BE2C (cell line): Measurements from ENCODE around the gene PREPL.

Source experiments
- DNase-seq: peaks from one replicate; pipeline ENCODE4 v3.0.0-alpha.2; 2020
- H3K27me3 ChIP-seq: fragments of 250-450 bp; sonication (Bioruptor Pico); 2 replicates; pipeline ENCODE4 v1.5.1; 2020; ENCODE audit warnings: mild to moderate bottlenecking
- H3K36me3 ChIP-seq: fragments of 250-450 bp; sonication (Bioruptor Pico); 2 replicates; pipeline ENCODE4 v1.5.1; 2020; ENCODE audit warnings: mild to moderate bottlenecking
- H3K4me1 ChIP-seq: fragments of 250-450 bp; sonication (Bioruptor Pico); 2 replicates; pipeline ENCODE4 v1.5.1; 2020
- H3K4me3 ChIP-seq: 2 replicates; pipeline ENCODE4 v1.5.1; 2011; ENCODE audit warnings: low read depth, low read length
- H3K9me3 ChIP-seq: fragments of 250-450 bp; sonication (Bioruptor Pico); 2 replicates; pipeline ENCODE4 v1.5.1; 2020
- CTCF ChIP-seq: IDR thresholded peaks from 2 replicates; pipeline ENCODE4 v1.5.1; 2012; ENCODE audit warnings: mild to moderate bottlenecking, low read depth, low read length

PREPL gene

DNA sequence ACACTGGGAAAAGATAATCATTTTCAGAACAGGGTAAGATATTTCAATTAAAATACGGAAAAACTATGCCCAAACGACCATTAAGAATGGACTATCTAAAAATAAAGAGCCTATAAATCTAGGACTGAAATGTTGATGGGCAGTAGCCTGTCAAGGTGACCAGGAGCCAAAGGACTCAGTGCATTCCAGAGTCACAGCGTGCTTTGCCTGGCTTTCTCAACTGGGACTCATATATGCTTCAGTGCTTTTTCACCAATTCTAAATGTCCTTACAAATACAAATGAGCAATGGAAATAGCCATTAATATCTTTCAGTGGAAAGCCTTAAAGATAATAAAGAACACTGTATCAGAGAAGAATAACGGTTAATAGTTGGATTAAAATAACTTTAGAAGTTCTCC lies 35.4 kb downstream of the PREPL start:
- peaks cover 85% of the 10 kb centered on the region for H3K36me3 ChIP-seq
- DNase-seq = no peak
- no peaks in the 10 kb centered on the region for H3K4me1 ChIP-seq
- H3K9me3 ChIP-seq = no peaks in the 10 kb centered on the region
- no peak overlapping the region for H3K4me3 ChIP-seq
- TF ChIP-seq CTCF = no peak
- H3K27me3 ChIP-seq = no peaks in the 10 kb centered on the region

DNA sequence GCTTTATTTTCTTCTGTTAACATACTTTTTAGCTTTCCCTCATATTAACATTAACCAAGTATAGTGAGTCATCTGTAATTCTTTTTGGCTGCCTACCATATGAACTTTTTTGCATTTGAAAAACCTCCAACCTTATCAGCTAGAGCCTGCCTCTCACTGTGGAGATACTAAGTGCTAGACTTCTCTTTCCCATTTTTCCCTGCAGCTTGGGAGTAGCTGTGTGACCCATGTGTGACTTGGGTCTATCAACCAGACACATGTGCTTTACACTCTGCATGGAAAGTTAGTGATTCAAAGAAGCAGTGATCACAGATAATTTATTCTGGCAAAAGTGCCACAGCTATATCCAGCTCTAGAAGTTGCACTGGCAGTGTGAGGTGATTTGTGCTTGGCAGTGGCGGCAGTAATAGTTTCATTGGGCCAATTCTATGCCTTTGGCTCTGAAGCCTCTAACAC lies 36.3 kb downstream of the PREPL start:
- no peaks in the 10 kb centered on the region for H3K4me1 ChIP-seq
- no peaks in the 10 kb centered on the region for H3K9me3 ChIP-seq
- no peak overlapping the region for H3K4me3 ChIP-seq
- H3K36me3 ChIP-seq = peaks cover 86% of the 10 kb centered on the region
- no peaks in the 10 kb centered on the region for H3K27me3 ChIP-seq
- DNase-seq = no peak
- no peak for TF ChIP-seq CTCF

DNA sequence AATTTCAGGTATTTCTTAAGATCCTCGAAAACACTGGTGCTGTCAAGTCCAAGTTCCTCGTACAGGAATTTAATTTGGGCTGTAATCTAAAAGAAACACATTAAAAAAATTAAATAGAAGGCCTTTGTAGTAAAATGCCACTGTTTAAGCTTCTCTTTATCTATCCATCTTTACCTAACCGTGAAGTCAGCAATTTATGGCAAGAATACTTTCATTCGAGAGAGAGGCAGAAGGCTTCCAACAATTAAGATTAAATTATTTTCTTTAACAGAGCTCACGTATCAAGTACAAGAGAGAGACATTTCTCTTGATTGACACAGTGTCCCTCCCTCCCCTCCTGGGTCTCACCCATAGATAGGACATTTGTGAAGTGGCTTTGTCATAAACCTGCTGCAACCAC lies 39.9 kb downstream of the PREPL start:
- Histone ChIP-seq H3K36me3 (peaks cover 62% of the 10 kb centered on the region), H3K27me3 (no peaks in the 10 kb centered on the region), H3K9me3 (no peaks in the 10 kb centered on the region), H3K4me3 (no peak overlapping the region), H3K4me1 (no peaks in the 10 kb centered on the region)
- TF ChIP-seq CTCF = no peak
- DNase-seq = no peak

- no peak for DNase-seq
- TF ChIP-seq CTCF = no peak
- H3K36me3 ChIP-seq = peaks cover 62% of the 10 kb centered on the region
Observed at GRCh38 chr2:44320832-44321231, 40.5 kb downstream of the PREPL start.

DNA sequence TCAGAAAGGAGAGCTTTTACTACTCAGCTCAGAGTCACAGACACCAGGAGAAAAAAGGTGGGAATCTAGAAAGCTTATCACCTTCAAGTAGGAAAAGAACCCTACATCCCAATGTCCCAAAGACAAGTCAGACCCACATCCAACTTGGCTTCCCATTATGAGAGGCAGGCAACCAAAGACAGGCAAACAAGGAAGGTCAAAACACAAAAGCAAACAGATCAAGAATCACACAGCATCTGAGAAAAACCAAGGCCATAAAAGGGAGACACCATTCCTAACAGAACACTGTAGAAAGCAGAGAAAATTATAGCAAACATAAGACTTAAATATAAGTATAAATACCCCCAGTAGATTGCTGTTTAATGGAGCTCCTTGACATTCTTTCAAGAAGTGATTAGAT lies 45.3 kb downstream of the PREPL start:
- TF ChIP-seq CTCF = no peak
- Histone ChIP-seq H3K27me3 (no peaks in the 10 kb centered on the region), H3K4me1 (no peaks in the 10 kb centered on the region), H3K9me3 (peaks cover 1% of the 10 kb centered on the region; the same call in 1 of the 2 replicates), H3K36me3 (peaks cover 29% of the 10 kb centered on the region), H3K4me3 (no peak overlapping the region)
- DNase-seq = no peak

More at GRCh38 chr2:44320832-44321231, 40.5 kb downstream of the PREPL start:
- Histone ChIP-seq H3K4me1 (no peaks in the 10 kb centered on the region), H3K9me3 (no peaks in the 10 kb centered on the region), H3K4me3 (no peak overlapping the region), H3K27me3 (no peaks in the 10 kb centered on the region)

- Histone ChIP-seq H3K36me3 (peaks cover 17% of the 10 kb centered on the region), H3K4me1 (no peaks in the 10 kb centered on the region), H3K9me3 (peaks cover 4% of the 10 kb centered on the region; the same call in 1 of the 2 replicates), H3K4me3 (no peak overlapping the region), H3K27me3 (no peaks in the 10 kb centered on the region)
- no peak for TF ChIP-seq CTCF
- DNase-seq = no peak
Observed at GRCh38 chr2:44314362-44314761, 46.9 kb downstream of the PREPL start.
